A673 (cell line): ENCODE data around the gene UFD1. TPM values are rescaled to one million over a fixed set of nuclear protein-coding genes. Genes with fewer than 3 reads are reported as not detected.

ENCODE experiments used
- BruUV-seq: library from RNA; stranded (reverse); fragments of 400-500 nt; replicated peaks from 2 replicates; lab custom pipeline; 2021; lab: Mats Ljungman, UMichigan
- CTCF ChIA-PET: fragments of 300-600 bp; sonication (Branson Sonifier 250); formaldehyde crosslinking; loops from one replicate; lab custom pipeline; 2022; ENCODE audit warnings: antibody characterized with exemption; lab: Charles Lee
- POLR2A ChIA-PET: fragments of 300-600 bp; sonication (Branson Sonifier 250); formaldehyde crosslinking; loops from one replicate; lab custom pipeline; 2022; ENCODE audit warnings: antibody characterized with exemption; ENCODE audit not compliant: low non-redundant PET; lab: Charles Lee
- DNase-seq: peaks from one replicate; pipeline ENCODE4 v3.0.0-alpha.2; 2015; ENCODE audit warnings: low spot score
- H3K27ac ChIP-seq: fragments of 200-600 bp; sonication (generic); 2 replicates; pipeline ENCODE4 v1.5.1; 2016; ENCODE audit warnings: mixed run types, low read depth, mild to moderate bottlenecking, mixed read lengths, antibody characterized with exemption, low read length; ENCODE audit not compliant: poor library complexity, severe bottlenecking
- H3K27me3 ChIP-seq: fragments of 200-600 bp; sonication (generic); replicated peaks from 2 replicates; pipeline ENCODE4 v1.6.1; 2017; ENCODE audit warnings: mixed run types, low read depth, mild to moderate bottlenecking, mixed read lengths, antibody characterized with exemption, low read length; ENCODE audit not compliant: insufficient read depth, poor library complexity
- H3K36me3 ChIP-seq: fragments of 200-600 bp; sonication (generic); 2 replicates; pipeline ENCODE4 v1.6.1; 2016; ENCODE audit warnings: mixed run types, mild to moderate bottlenecking, mixed read lengths, antibody characterized with exemption, low read length; ENCODE audit not compliant: insufficient read depth, poor library complexity, severe bottlenecking
- H3K4me1 ChIP-seq: fragments of 200-600 bp; sonication (generic); 2 replicates; pipeline ENCODE4 v1.6.1; 2017; ENCODE audit warnings: mixed run types, mild to moderate bottlenecking, mixed read lengths, antibody characterized with exemption, low read length; ENCODE audit not compliant: insufficient read depth, poor library complexity, severe bottlenecking
- H3K4me3 ChIP-seq: fragments of 200-600 bp; sonication (generic); 2 replicates; pipeline ENCODE4 v1.5.1; 2016; ENCODE audit warnings: low read depth, mixed run types, mild to moderate bottlenecking, mixed read lengths, low read length; ENCODE audit not compliant: poor library complexity, severe bottlenecking
- H3K9me3 ChIP-seq: fragments of 200-600 bp; sonication (generic); 2 replicates; pipeline ENCODE4 v1.6.1; 2016; ENCODE audit warnings: mixed run types, low read depth, mild to moderate bottlenecking, mixed read lengths, antibody characterized with exemption, low read length; ENCODE audit not compliant: poor library complexity, severe bottlenecking
- EZH2 ChIP-seq: fragments of 200-600 bp; sonication (generic); IDR thresholded peaks from 2 replicates; pipeline ENCODE4 v1.6.1; 2017; ENCODE audit warnings: borderline replicate concordance, low read depth, mild to moderate bottlenecking, mixed read lengths, antibody characterized with exemption, low read length; ENCODE audit not compliant: poor library complexity, severe bottlenecking
- intact Hi-C: fragments of 100-400 bp; cut with micrococcal nuclease; formaldehyde crosslinking; loops from one replicate; pipeline ENCODE4 v1.10.0; 2022; ENCODE audit not compliant: unreplicated experiment
- total RNA-seq: library from RNA; stranded (reverse); gene quantifications from 2 replicates; pipeline ENCODE4 v1.2.3, GENCODE V29; 2021
- TF ChIP-seq, protein P1 (sequence below): fragments of 300-800, 200-600 bp; sonication (generic); conservative IDR thresholded peaks from 2 replicates; pipeline ENCODE4 v1.5.1; 2017; ENCODE audit warnings: low read depth, mild to moderate bottlenecking, antibody characterized with exemption, low read length, moderate library complexity, mixed read lengths

Gene UFD1
- total RNA-seq, 1 experiment from 2014 or later: 195 TPM

DNA sequence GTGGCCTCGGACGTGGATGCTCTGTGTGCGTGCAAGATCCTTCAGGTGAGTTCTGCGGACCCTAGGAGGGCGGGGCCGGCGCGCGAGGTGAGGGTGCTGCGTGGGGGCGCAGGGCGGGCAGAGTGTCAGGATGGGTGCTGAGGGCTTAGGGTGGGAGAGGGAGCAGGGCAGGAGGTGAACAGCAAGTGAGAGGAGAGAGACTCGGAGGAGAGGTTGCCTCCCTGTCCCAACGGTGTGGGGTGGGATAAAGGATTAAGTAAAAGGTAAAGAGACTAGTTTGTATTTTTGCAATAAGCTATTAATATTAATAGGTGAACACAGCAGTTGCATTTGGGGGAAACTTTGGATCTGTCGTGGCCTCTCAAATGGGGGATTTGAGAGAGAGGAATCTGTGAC, 1.2 kb upstream of the UFD1 start:
- no peaks in the 10 kb centered on the region for H3K9me3 ChIP-seq
- peaks cover 31% of the 10 kb centered on the region for H3K36me3 ChIP-seq
- peak overlapping the region; percentile 99 for H3K27ac ChIP-seq
- CTCF ChIA-PET: interaction anchor here (0.7 kb wide), 1 partner anchor 150 kb away, joined by 4 read pairs; no protein-coding TSS in a partner anchor
- peak overlapping the region; percentile 75 for H3K4me3 ChIP-seq
- POLR2A ChIA-PET: no interaction called here
- no TSS peak for BruUV-seq
- peaks cover 9% of the 10 kb centered on the region for H3K4me1 ChIP-seq
- intact Hi-C loops: no loop called here
- H3K27me3 ChIP-seq: no peaks in the 10 kb centered on the region
- TF ChIP-seq, protein P1, sequence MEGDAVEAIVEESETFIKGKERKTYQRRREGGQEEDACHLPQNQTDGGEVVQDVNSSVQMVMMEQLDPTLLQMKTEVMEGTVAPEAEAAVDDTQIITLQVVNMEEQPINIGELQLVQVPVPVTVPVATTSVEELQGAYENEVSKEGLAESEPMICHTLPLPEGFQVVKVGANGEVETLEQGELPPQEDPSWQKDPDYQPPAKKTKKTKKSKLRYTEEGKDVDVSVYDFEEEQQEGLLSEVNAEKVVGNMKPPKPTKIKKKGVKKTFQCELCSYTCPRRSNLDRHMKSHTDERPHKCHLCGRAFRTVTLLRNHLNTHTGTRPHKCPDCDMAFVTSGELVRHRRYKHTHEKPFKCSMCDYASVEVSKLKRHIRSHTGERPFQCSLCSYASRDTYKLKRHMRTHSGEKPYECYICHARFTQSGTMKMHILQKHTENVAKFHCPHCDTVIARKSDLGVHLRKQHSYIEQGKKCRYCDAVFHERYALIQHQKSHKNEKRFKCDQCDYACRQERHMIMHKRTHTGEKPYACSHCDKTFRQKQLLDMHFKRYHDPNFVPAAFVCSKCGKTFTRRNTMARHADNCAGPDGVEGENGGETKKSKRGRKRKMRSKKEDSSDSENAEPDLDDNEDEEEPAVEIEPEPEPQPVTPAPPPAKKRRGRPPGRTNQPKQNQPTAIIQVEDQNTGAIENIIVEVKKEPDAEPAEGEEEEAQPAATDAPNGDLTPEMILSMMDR: no peak
- TF ChIP-seq EZH2: no peak
- no peak for DNase-seq

DNA sequence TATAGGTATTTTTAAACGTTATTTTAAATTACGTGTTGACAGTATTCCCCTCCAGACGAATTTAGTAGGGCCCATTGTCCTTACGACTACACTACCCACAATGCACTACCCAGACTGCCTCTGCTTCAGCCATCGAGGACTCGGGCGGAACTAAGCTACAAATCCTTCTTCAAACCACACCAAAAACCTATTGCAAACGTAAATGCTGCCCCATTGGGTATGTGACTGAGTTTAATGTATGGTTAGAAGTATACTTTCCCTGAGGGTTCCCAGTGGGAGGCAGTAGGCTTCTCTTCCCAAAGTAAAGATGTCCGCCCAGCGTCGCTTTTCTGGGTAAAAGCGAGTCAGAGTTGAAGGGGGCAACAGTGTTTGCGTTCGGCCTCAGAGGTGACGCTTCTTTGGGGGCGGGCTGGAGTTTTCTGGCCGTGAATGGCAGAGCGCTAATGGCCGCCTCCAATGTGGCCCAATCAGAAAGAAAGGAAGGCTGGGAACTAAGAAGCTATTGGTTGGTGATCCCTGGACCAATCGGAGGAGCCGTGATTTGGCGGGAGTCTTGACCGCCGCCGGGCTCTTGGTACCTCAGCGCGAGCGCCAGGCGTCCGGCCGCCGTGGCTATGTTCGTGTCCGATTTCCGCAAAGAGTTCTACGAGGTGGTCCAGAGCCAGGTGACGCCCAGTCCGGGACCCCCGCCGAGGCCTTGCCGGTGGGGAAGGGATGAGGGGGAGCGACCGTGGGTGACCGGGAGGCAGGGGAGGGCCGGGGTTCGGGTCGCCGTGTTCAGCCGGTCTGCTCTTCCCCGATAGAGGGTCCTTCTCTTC, 571 bp upstream of the UFD1 start, which contains the start of gene CDC45:
Gene CDC45, plus strand, starts transcription at position 566 of the 818 bp plus-strand sequence. Its CDS starts 49 bp downstream, at position 615.
- no TSS peak for BruUV-seq
- POLR2A ChIA-PET: no interaction called here
- TF ChIP-seq, protein P1: no peak
- no peak for TF ChIP-seq EZH2
- Histone ChIP-seq H3K4me1 (peaks cover 9% of the 10 kb centered on the region), H3K9me3 (no peaks in the 10 kb centered on the region), H3K27me3 (no peaks in the 10 kb centered on the region), H3K4me3 (peak within 1 kb of the TSS; percentile 75), H3K27ac (peak within 1 kb of the TSS; percentile 99), H3K36me3 (peaks cover 28% of the 10 kb centered on the region)
- intact Hi-C loops: loop anchor here (2.0 kb wide), 1 partner anchor 47 kb away; the partner anchor contains the start of gene MRPL40
- CTCF ChIA-PET: interaction anchor here (0.7 kb wide), 1 partner anchor 150 kb away, joined by 4 read pairs; no protein-coding TSS in a partner anchor
- DNase-seq: peak; percentile 99

DNA sequence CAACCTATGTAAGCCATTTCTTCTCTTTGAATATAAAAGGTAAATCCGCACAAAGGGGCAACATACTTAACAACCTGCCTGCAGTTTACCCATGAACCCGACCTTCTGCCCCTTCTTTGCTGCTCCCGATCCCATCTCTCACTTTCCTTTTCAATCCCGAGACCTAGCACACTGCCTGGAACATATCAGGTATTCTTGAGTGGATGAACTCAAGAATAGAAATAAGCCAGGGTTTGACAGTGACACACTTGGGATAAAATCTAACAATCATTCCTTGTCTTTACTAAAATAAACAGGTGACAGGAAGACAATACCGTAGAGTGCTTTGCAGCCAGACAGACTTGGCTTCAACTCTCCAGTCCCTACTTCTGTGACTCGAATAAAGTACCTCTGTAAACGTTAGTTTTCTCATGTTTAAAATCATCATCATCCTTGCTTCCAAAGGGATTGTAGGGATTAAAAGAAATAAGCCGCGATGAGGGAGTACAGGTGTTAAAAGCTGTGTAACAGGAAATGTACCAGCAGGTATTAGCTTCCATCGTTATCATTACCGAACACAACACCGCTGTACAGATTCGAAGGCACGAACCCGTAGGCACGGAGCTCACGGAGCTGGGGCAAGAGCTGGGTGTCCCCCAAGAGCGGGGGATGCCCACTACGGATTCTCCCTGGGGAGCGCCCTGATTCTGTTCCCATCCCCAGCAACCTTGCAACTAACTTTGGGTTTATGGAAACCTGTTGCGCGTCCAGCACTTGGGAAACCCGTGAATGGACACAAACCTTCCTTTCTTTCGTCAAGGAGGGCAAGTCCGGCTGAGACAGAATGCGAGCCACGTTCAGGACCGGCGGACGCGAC, 720 bp downstream of the UFD1 start:
- Histone ChIP-seq H3K4me3 (peak overlapping the region; percentile 75), H3K9me3 (no peaks in the 10 kb centered on the region), H3K27me3 (no peaks in the 10 kb centered on the region), H3K4me1 (peaks cover 9% of the 10 kb centered on the region), H3K36me3 (peaks cover 25% of the 10 kb centered on the region), H3K27ac (peak overlapping the region; percentile 99)
- no peak for TF ChIP-seq EZH2
- TF ChIP-seq, protein P1: no peak
- CTCF ChIA-PET: no interaction called here
- BruUV-seq: no TSS peak
- intact Hi-C loops: loop anchor here (2.0 kb wide), 1 partner anchor 45 kb away; the partner anchor contains the start of gene MRPL40
- DNase-seq: no peak
- POLR2A ChIA-PET: no interaction called here
